HG03108 (cell line): ENCODE measurements around the gene ZNF486.
"Not testable (repeated sequence)": the region's sequence is repeated elsewhere in the genome, so short reads cannot be mapped to it uniquely, and the experiment has no call there.

Experiments used
- ATAC-seq: cut with Tn5 transposase; IDR thresholded peaks from one replicate; pipeline ENCODE4 v1.9.1; 2021; ENCODE audit warnings: moderate library complexity; ENCODE audit not compliant: unreplicated experiment

ZNF486 gene

GRCh38 chr19:20221605-20222004 lies 54.6 kb downstream of the ZNF486 start:
- not testable (repeated sequence) for ATAC-seq

GRCh38 chr19:20233105-20233504 lies 66.1 kb downstream of the ZNF486 start:
- ATAC-seq = no peak

DNA sequence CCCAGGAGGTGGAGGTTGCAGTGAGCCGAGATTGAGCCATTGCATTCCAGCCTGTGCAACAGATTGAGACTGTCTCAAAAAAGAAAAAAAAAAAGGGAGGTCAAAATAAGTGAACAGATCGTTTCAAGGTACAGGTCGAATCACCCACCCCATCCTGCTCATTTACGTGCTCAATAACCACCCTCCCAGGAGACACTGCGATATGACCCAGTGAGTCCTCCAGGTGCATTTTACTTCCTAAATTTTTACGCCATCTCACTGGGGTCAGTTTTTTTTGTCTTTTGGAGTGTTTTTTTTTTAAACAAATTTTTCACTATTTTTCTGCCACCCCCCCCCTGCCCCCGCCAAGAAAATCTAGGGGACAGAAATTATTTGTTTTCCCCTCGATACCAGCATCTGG lies 68.1 kb downstream of the ZNF486 start:
- ATAC-seq = no peak

- peak; percentile 79 for ATAC-seq
Observed at GRCh38 chr19:20237773-20238623, 71.0 kb downstream of the ZNF486 start.

DNA sequence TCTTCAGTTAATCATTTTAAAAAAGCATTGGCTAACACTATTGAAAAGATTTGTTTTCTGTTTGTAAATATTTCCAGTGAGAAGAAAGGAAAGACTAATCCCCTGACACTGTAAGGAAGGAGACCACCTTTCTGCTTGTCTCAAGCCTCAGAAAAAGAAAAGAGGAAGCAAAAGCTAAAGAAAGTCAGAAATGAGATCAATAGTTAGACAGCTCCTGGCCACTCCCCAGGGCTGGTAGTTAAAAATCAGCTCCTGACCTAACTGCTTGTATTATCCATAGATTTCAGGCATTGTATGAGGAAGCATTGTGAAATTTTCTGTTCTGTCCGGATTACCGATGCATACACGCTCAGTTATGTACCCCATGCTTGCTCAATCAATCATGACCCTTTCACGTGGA lies 76.6 kb downstream of the ZNF486 start:
- ATAC-seq = no peak

DNA sequence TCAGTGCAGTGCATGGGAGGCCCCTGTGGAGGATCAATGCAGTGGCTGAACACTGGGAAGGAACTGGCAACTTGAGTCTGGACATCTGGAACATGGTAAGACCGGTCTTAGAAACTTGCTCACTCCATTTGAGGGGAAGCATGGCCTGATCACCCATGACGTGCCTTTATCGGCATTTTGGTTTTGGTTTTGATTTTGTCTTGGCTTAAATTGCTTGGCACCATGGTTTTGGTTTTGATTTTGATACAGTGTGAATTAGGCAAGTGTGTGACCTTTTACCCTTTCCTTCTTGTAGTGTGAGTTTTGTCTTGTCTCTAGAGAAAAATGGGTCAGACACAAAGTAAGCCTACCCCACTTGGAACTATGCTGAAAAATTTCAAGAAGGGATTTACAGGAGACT lies 77.3 kb downstream of the ZNF486 start:
- ATAC-seq = no peak

GRCh38 chr19:20245309-20245708 lies 78.3 kb downstream of the ZNF486 start:
- no peak for ATAC-seq

DNA sequence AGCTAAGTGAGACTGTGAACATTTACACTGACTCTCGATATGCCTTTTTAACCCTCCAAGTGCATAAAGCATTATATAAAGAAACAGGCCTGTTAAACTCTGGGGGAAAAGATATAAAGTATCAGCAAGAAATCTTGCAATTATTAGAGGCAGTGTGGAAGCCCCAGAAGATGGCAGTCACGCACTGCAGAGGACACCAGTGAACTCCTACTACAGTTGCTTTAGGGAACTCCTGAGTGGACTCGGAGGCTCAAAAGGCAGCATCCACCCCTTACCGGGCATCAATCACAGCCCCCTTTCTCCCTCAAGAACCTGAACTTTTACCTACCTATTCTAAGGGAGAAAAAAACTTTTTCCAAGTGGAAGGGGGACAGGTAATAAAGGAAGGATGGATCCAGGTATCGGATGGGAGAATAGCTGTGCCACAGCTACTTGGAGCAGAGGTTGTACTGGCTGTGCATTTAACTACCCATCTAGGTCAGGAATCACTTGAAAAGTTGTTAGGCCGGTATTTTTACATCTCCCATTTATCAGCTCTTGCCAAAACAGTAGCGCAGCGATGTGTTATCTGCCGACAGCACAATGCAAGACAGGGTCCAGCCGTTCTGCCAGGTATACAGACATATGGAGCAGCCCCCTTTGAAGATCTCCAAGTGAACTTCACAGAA lies 80.1 kb downstream of the ZNF486 start:
- no peak for ATAC-seq

- ATAC-seq = not testable (repeated sequence)
Observed at GRCh38 chr19:20248258-20248657, 81.2 kb downstream of the ZNF486 start.
